Gastroesophageal sphincter (tissue), 3 donors: ENCODE results near the gene TOMM22.

Source experiments
- CTCF ChIP-seq, 4 experiments: fragments of 200-600 bp in 2 of 4; fragments of 450-650 bp in 2 of 4; sonication (generic) in 1 of 4; IDR thresholded peaks; one replicate each; pipeline ENCODE4 v1.5.1; 2017 to 2019; ENCODE audit warnings: antibody characterized with exemption in 4 of 4, mild to moderate bottlenecking in 2 of 4, moderate library complexity in 2 of 4
- EP300 ChIP-seq: sonication (generic); formaldehyde crosslinking; IDR thresholded peaks from one replicate; pipeline ENCODE4 v1.6.1; 2017; ENCODE audit warnings: antibody characterized with exemption, mild to moderate bottlenecking
- POLR2A ChIP-seq, 2 donors: fragments of 450-650 bp; IDR thresholded peaks; one replicate each; pipeline ENCODE4 v1.6.1; 2017; ENCODE audit warnings: antibody characterized with exemption in 2 of 2, mild to moderate bottlenecking in 2 of 2, moderate library complexity in 1 of 2
- POLR2AphosphoS5 ChIP-seq: sonication (generic); formaldehyde crosslinking; IDR thresholded peaks from one replicate; pipeline ENCODE4 v1.6.1; 2017; ENCODE audit warnings: antibody characterized with exemption

GRCh38 chr22:38674888-38675287 lies 6.9 kb upstream of the TOMM22 start:
- no peak for TF ChIP-seq POLR2AphosphoS5
- TF ChIP-seq CTCF (IDR thresholded peaks at IDR 0.05), result no peak
- TF ChIP-seq POLR2A (IDR thresholded peaks at IDR 0.05), result no peak
- no peak for TF ChIP-seq EP300
